IMR-90 (cell line): ENCODE data around the gene F10.

Source experiments
- CEBPB ChIP-seq: IDR thresholded peaks from 2 replicates; pipeline ENCODE4 v1.6.1; 2012; ENCODE audit warnings: low read depth, low read length, improper control_type of control experiment
- ELK1 ChIP-seq: fragments of 150-350 bp; IDR thresholded peaks from 2 replicates; pipeline ENCODE4 v1.6.1; 2016; ENCODE audit warnings: low read depth, mild to moderate bottlenecking, low read length, moderate library complexity, borderline replicate concordance
- MAFK ChIP-seq: IDR thresholded peaks from 2 replicates; pipeline ENCODE4 v1.6.1; 2012; ENCODE audit warnings: low read depth, low read length, improper control_type of control experiment
- MAZ ChIP-seq: IDR thresholded peaks from 2 replicates; pipeline ENCODE4 v1.6.1; 2012; ENCODE audit warnings: low read depth, mild to moderate bottlenecking, low read length, improper control_type of control experiment, moderate library complexity, borderline replicate concordance
- MXI1 ChIP-seq: IDR thresholded peaks from 2 replicates; pipeline ENCODE4 v1.6.1; 2012; ENCODE audit warnings: low read depth, mild to moderate bottlenecking, low read length, moderate library complexity, borderline replicate concordance
- POLR2A ChIP-seq: IDR thresholded peaks from 2 replicates; pipeline ENCODE4 v1.6.1; 2012; ENCODE audit warnings: mild to moderate bottlenecking, low read depth, low read length
- RAD21 ChIP-seq: IDR thresholded peaks from 2 replicates; pipeline ENCODE4 v1.6.1; 2012; ENCODE audit warnings: low read length, improper control_type of control experiment
- RCOR1 ChIP-seq: IDR thresholded peaks from 2 replicates; pipeline ENCODE4 v1.6.1; 2012; ENCODE audit warnings: mild to moderate bottlenecking, low read length, improper control_type of control experiment; ENCODE audit not compliant: insufficient replicate concordance
- RFX5 ChIP-seq: IDR thresholded peaks from 2 replicates; pipeline ENCODE4 v1.8.0; 2012; ENCODE audit warnings: low read depth, mild to moderate bottlenecking, low read length, moderate library complexity
- TF ChIP-seq, protein P1 (sequence below): conservative IDR thresholded peaks from 2 replicates; pipeline ENCODE4 v1.5.1; 2012; ENCODE audit warnings: mild to moderate bottlenecking, low read depth, low read length, improper control_type of control experiment

GRCh38 chr13:113167155-113167554 is 44.6 kb downstream of the F10 start:
- no peak for TF ChIP-seq POLR2A
- TF ChIP-seq MXI1, result no peak
- TF ChIP-seq, protein P1, sequence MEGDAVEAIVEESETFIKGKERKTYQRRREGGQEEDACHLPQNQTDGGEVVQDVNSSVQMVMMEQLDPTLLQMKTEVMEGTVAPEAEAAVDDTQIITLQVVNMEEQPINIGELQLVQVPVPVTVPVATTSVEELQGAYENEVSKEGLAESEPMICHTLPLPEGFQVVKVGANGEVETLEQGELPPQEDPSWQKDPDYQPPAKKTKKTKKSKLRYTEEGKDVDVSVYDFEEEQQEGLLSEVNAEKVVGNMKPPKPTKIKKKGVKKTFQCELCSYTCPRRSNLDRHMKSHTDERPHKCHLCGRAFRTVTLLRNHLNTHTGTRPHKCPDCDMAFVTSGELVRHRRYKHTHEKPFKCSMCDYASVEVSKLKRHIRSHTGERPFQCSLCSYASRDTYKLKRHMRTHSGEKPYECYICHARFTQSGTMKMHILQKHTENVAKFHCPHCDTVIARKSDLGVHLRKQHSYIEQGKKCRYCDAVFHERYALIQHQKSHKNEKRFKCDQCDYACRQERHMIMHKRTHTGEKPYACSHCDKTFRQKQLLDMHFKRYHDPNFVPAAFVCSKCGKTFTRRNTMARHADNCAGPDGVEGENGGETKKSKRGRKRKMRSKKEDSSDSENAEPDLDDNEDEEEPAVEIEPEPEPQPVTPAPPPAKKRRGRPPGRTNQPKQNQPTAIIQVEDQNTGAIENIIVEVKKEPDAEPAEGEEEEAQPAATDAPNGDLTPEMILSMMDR, result no peak
- no peak for TF ChIP-seq MAZ
- TF ChIP-seq RCOR1, result no peak
- no peak for TF ChIP-seq MAFK
- TF ChIP-seq RAD21, result no peak
- TF ChIP-seq ELK1, result no peak
- no peak for TF ChIP-seq CEBPB
- no peak for TF ChIP-seq RFX5
